IPS-18c (cell line): Measurements from ENCODE around the gene OSMR.
"Not testable (repeated sequence)": the region's sequence is repeated elsewhere in the genome, so short reads cannot be mapped to it uniquely, and the experiment has no call there.

ENCODE experiments used
- H3K4me3 ChIP-seq: 2 replicates; pipeline ENCODE4 v1.7.0; 2013; ENCODE audit warnings: low read depth, mild to moderate bottlenecking, low read length, moderate library complexity; ENCODE audit not compliant: insufficient read depth
- H3K9me3 ChIP-seq: one replicate; pipeline ENCODE4 v1.6.1; 2013; ENCODE audit warnings: mild to moderate bottlenecking, low read length, moderate library complexity; ENCODE audit not compliant: control insufficient read depth, insufficient read depth

OSMR gene

GRCh38 chr5:38824821-38825220 lies 21.0 kb upstream of the OSMR start:
- Histone ChIP-seq H3K9me3 (no peaks in the 10 kb centered on the region), H3K4me3 (no peak overlapping the region)

GRCh38 chr5:38825494-38825893 lies 20.3 kb upstream of the OSMR start:
- no peak overlapping the region for H3K4me3 ChIP-seq
- H3K9me3 ChIP-seq: no peaks in the 10 kb centered on the region

GRCh38 chr5:38827525-38827924 lies 18.3 kb upstream of the OSMR start:
- Histone ChIP-seq H3K4me3 (no peak overlapping the region), H3K9me3 (no peaks in the 10 kb centered on the region)

- H3K4me3 ChIP-seq: no peak overlapping the region
Observed at GRCh38 chr5:38830521-38831051, 15.2 kb upstream of the OSMR start.

GRCh38 chr5:38831117-38831516 lies 14.7 kb upstream of the OSMR start:
- no peaks in the 10 kb centered on the region for H3K9me3 ChIP-seq

More at GRCh38 chr5:38830521-38831051, 15.2 kb upstream of the OSMR start:
- no peaks in the 10 kb centered on the region for H3K9me3 ChIP-seq

GRCh38 chr5:38831909-38832308 lies 13.9 kb upstream of the OSMR start:
- no peaks in the 10 kb centered on the region for H3K9me3 ChIP-seq
- H3K4me3 ChIP-seq: no peak overlapping the region

More at GRCh38 chr5:38831117-38831516, 14.7 kb upstream of the OSMR start:
- no peak overlapping the region for H3K4me3 ChIP-seq

GRCh38 chr5:38832810-38833209 lies 13.0 kb upstream of the OSMR start:
- no peak overlapping the region for H3K4me3 ChIP-seq
- no peaks in the 10 kb centered on the region for H3K9me3 ChIP-seq

- Histone ChIP-seq H3K4me3 (no peak overlapping the region), H3K9me3 (no peaks in the 10 kb centered on the region)
Observed at GRCh38 chr5:38835887-38836286, 9.9 kb upstream of the OSMR start.

- Histone ChIP-seq H3K9me3 (no peaks in the 10 kb centered on the region), H3K4me3 (no peak overlapping the region)
Observed at GRCh38 chr5:38837416-38837815, 8.4 kb upstream of the OSMR start.

GRCh38 chr5:38837932-38838331 lies 7.9 kb upstream of the OSMR start:
- Histone ChIP-seq H3K9me3 (no peaks in the 10 kb centered on the region), H3K4me3 (no peak overlapping the region)

- H3K9me3 ChIP-seq: no peaks in the 10 kb centered on the region
- H3K4me3 ChIP-seq: no peak overlapping the region
Observed at GRCh38 chr5:38843665-38844064, 2.1 kb upstream of the OSMR start.

- Histone ChIP-seq H3K4me3 (peak overlapping the region; percentile 68), H3K9me3 (no peaks in the 10 kb centered on the region)
Observed at GRCh38 chr5:38846379-38847011, 683 bp downstream of the OSMR start.

GRCh38 chr5:38847559-38848347 lies 1.9 kb downstream of the OSMR start:
- no peak overlapping the region for H3K4me3 ChIP-seq
- no peaks in the 10 kb centered on the region for H3K9me3 ChIP-seq

GRCh38 chr5:38848637-38849036 lies 2.8 kb downstream of the OSMR start:
- Histone ChIP-seq H3K4me3 (no peak overlapping the region), H3K9me3 (no peaks in the 10 kb centered on the region)

GRCh38 chr5:38851640-38852039 lies 5.8 kb downstream of the OSMR start:
- not testable (repeated sequence) for H3K4me3 ChIP-seq, H3K9me3 ChIP-seq

- no peaks in the 10 kb centered on the region for H3K9me3 ChIP-seq
- no peak overlapping the region for H3K4me3 ChIP-seq
Observed at GRCh38 chr5:38853753-38854470, 8.1 kb downstream of the OSMR start.

- H3K9me3 ChIP-seq: no peaks in the 10 kb centered on the region
- H3K4me3 ChIP-seq: no peak overlapping the region
Observed at GRCh38 chr5:38854907-38855306, 9.1 kb downstream of the OSMR start.

- Histone ChIP-seq H3K4me3 (no peak overlapping the region), H3K9me3 (no peaks in the 10 kb centered on the region)
Observed at GRCh38 chr5:38856660-38857059, 10.8 kb downstream of the OSMR start.
